GM21515 (cell line): ENCODE measurements around the gene PSME3.
A peak's percentile ranks its signal among the peaks of the same experiment; 100 is the strongest.

Experiments used
- ATAC-seq: cut with Tn5 transposase; IDR thresholded peaks from one replicate; pipeline ENCODE4 v1.9.1; 2021; ENCODE audit not compliant: unreplicated experiment

Gene PSME3

GRCh38 chr17:42814633-42815399, 18.4 kb upstream of the PSME3 start:
- ATAC-seq = no peak

- no peak for ATAC-seq
These were observed 15.3 kb upstream of the PSME3 start for GRCh38 chr17:42817866-42818265.

- no peak for ATAC-seq
These were observed 14.8 kb upstream of the PSME3 start for GRCh38 chr17:42818379-42818778.

- no peak for ATAC-seq
These were observed 13.2 kb upstream of the PSME3 start for GRCh38 chr17:42819939-42820535.

GRCh38 chr17:42821176-42821575, 12.0 kb upstream of the PSME3 start:
- ATAC-seq = no peak

GRCh38 chr17:42827472-42827871, 5.7 kb upstream of the PSME3 start:
- no peak for ATAC-seq

GRCh38 chr17:42830971-42831370, 2.2 kb upstream of the PSME3 start:
- no peak for ATAC-seq

GRCh38 chr17:42832213-42832933, 824 bp upstream of the PSME3 start:
- peak; percentile 21 for ATAC-seq

- ATAC-seq = peak; percentile 7
These were observed 698 bp downstream of the PSME3 start for GRCh38 chr17:42833767-42834422.

- no peak for ATAC-seq
These were observed 2.5 kb downstream of the PSME3 start for GRCh38 chr17:42835732-42836131.

GRCh38 chr17:42841975-42842685, 8.9 kb downstream of the PSME3 start:
- no peak for ATAC-seq

GRCh38 chr17:42843358-42843934, 10.2 kb downstream of the PSME3 start:
- ATAC-seq = no peak

GRCh38 chr17:42844271-42844670, 11.1 kb downstream of the PSME3 start, which contains the start of gene AOC2:
Gene AOC2, plus strand, starts transcription at chr17:42844580. Its CDS starts 47 bp downstream, at chr17:42844627.
- no peak for ATAC-seq

GRCh38 chr17:42844761-42845555, 11.8 kb downstream of the PSME3 start:
- ATAC-seq = no peak

- no peak for ATAC-seq
These were observed 12.3 kb downstream of the PSME3 start for GRCh38 chr17:42845556-42845917.

GRCh38 chr17:42845918-42846593, 12.9 kb downstream of the PSME3 start:
- no peak for ATAC-seq

GRCh38 chr17:42846594-42847280, 13.5 kb downstream of the PSME3 start:
- ATAC-seq = no peak

GRCh38 chr17:42848093-42848492, 14.9 kb downstream of the PSME3 start:
- ATAC-seq = no peak

- ATAC-seq = no peak
These were observed 15.8 kb downstream of the PSME3 start for GRCh38 chr17:42849031-42849430.
